Measurements from ENCODE around the gene VANGL1. TPM values are rescaled to one million over a fixed set of nuclear protein-coding genes. Genes with fewer than 3 reads are reported as not detected.

Gene VANGL1
- total and polyA plus RNA-seq, 4 donors: 1.6 to 10.9 (median 5.4) TPM

- no peak for TF ChIP-seq CTCF (IDR thresholded peaks at IDR 0.05; ENCODE audit: control extremely low read depth, extremely low read depth)
- ATAC-seq (ENCODE audit: insufficient read depth, low FRiP score) (no peak), DNase-seq (no peak)
- Histone ChIP-seq H3K27me3 (ENCODE audit: control insufficient read depth in 3 of 3, insufficient read depth in 3 of 3, low read length in 2 of 3) (no peaks in the 10 kb centered on the region), H3K4me3 (no peak overlapping the region), H3K27ac (ENCODE audit: low read depth in 1 of 2, low read length in 1 of 2) (no peak overlapping the region), H3K9ac (ENCODE audit: insufficient read depth in 1 of 2, low read length in 2 of 2) (no peak overlapping the region), H3K9me3 (ENCODE audit: control insufficient read depth in 4 of 4, insufficient read depth in 3 of 4, low read length in 3 of 4) (no peaks in the 10 kb centered on the region), H3K36me3 (ENCODE audit: control insufficient read depth in 4 of 4, insufficient read depth in 4 of 4, low read length in 4 of 4) (peaks cover 0 to 7% (median 3%) of the 10 kb centered on the region in 4 donors), H3K4me1 (ENCODE audit: control insufficient read depth in 5 of 5, insufficient read depth in 5 of 5, low read length in 5 of 5) (peaks cover 2 to 23% (median 11%) of the 10 kb centered on the region in 5 donors)
- WGBS, 2 donors: 73 to 75% methylated on average over 3 of the region's 3 CpGs
Measured at GRCh38 chr1:115647919-115648650, 6.3 kb downstream of the VANGL1 start.

- no peak for DNase-seq
- Histone ChIP-seq H3K27me3 (ENCODE audit: control insufficient read depth in 3 of 3, insufficient read depth in 3 of 3, low read length in 2 of 3) (no peaks in the 10 kb centered on the region), H3K9ac (ENCODE audit: insufficient read depth in 1 of 2, low read length in 2 of 2) (no peak overlapping the region), H3K4me3 (no peak overlapping the region), H3K36me3 (ENCODE audit: control insufficient read depth in 4 of 4, insufficient read depth in 4 of 4, low read length in 4 of 4) (peaks cover 0 to 7% (median 3%) of the 10 kb centered on the region in 4 donors), H3K9me3 (ENCODE audit: control insufficient read depth in 4 of 4, insufficient read depth in 3 of 4, low read length in 3 of 4) (no peaks in the 10 kb centered on the region), H3K4me1 (ENCODE audit: control insufficient read depth in 5 of 5, insufficient read depth in 5 of 5, low read length in 5 of 5) (peaks cover 2 to 22% (median 14%) of the 10 kb centered on the region in 5 donors), H3K27ac (ENCODE audit: low read depth in 1 of 2, low read length in 1 of 2) (no peak overlapping the region)
- no peak for ATAC-seq (ENCODE audit: insufficient read depth, low FRiP score)
- TF ChIP-seq CTCF (IDR thresholded peaks at IDR 0.05; ENCODE audit: control extremely low read depth, extremely low read depth): no peak
- WGBS, 2 donors: 81 to 85% methylated on average over 13 of the region's 13 CpGs
Measured at GRCh38 chr1:115648717-115649691, 7.2 kb downstream of the VANGL1 start.

- H3K27ac ChIP-seq (ENCODE audit: low read depth in 1 of 2, low read length in 1 of 2): no peak overlapping the region
- peaks cover 0 to 7% (median 3%) of the 10 kb centered on the region in 4 donors for H3K36me3 ChIP-seq (ENCODE audit: control insufficient read depth in 4 of 4, insufficient read depth in 4 of 4, low read length in 4 of 4)
- H3K9me3 ChIP-seq (ENCODE audit: control insufficient read depth in 4 of 4, insufficient read depth in 3 of 4, low read length in 3 of 4): no peaks in the 10 kb centered on the region
- ATAC-seq (ENCODE audit: insufficient read depth, low FRiP score): no peak
- WGBS, 2 donors: 59 to 68% methylated on average over 3 of the region's 3 CpGs
- DNase-seq: peak; percentile 47 to 69 (median 58)
- H3K27me3 ChIP-seq (ENCODE audit: control insufficient read depth in 3 of 3, insufficient read depth in 3 of 3, low read length in 2 of 3): no peaks in the 10 kb centered on the region
- H3K4me1 ChIP-seq (ENCODE audit: control insufficient read depth in 5 of 5, insufficient read depth in 5 of 5, low read length in 5 of 5): peaks cover 5 to 24% (median 16%) of the 10 kb centered on the region in 5 donors
- H3K9ac ChIP-seq (ENCODE audit: insufficient read depth in 1 of 2, low read length in 2 of 2): no peak overlapping the region
- no peak overlapping the region for H3K4me3 ChIP-seq
- TF ChIP-seq CTCF (IDR thresholded peaks at IDR 0.05; ENCODE audit: control extremely low read depth, extremely low read depth): no peak
Measured at GRCh38 chr1:115649964-115650363, 8.2 kb downstream of the VANGL1 start.

All from lung (tissue), 12 donors.